SU-DHL-6 (cell line): Measurements from ENCODE around the gene SPOCK1.

Experiments used
- H2AFZ ChIP-seq: fragments of 200-600 bp; sonication (generic); 2 replicates; pipeline ENCODE4 v1.6.1; 2014; ENCODE audit warnings: low read depth, mild to moderate bottlenecking, moderate library complexity, mixed read lengths, antibody characterized with exemption, low read length; ENCODE audit not compliant: severe bottlenecking
- H3F3A ChIP-seq: fragments of 200-600 bp; shearing (Covaris generic); 2 replicates; pipeline ENCODE4 v1.6.0; 2016; ENCODE audit warnings: antibody characterized with exemption, mild to moderate bottlenecking; ENCODE audit not compliant: insufficient read depth
- H3K27ac ChIP-seq: fragments of 200-600 bp; sonication (generic); 2 replicates; pipeline ENCODE4 v1.5.1; 2016; ENCODE audit warnings: low read depth, mild to moderate bottlenecking, low read length, moderate library complexity, mixed read lengths
- H3K27me3 ChIP-seq: fragments of 200-600 bp; sonication (generic), shearing (Covaris generic); 2 replicates; pipeline ENCODE4 v1.6.0; 2014; ENCODE audit warnings: mild to moderate bottlenecking, low read length
- H3K36me3 ChIP-seq: fragments of 200-600 bp; sonication (generic); 2 replicates; pipeline ENCODE4 v1.6.1; 2014; ENCODE audit warnings: mild to moderate bottlenecking, low read length, mixed read lengths
- H3K4me2 ChIP-seq: fragments of 300-600, 200-600 bp; shearing (Covaris generic), sonication (generic); 2 replicates; pipeline ENCODE4 v1.6.0; 2014; ENCODE audit warnings: low read length, low read depth, mild to moderate bottlenecking; ENCODE audit not compliant: poor library complexity, severe bottlenecking
- H3K4me3 ChIP-seq: fragments of 200-600 bp; sonication (generic); 2 replicates; pipeline ENCODE4 v1.5.1; 2014; ENCODE audit warnings: antibody characterized with exemption, low read length, mild to moderate bottlenecking, mixed read lengths; ENCODE audit not compliant: insufficient read depth, poor library complexity, severe bottlenecking
- H3K79me2 ChIP-seq: fragments of 200-600 bp; sonication (generic); 2 replicates; pipeline ENCODE4 v1.6.1; 2014; ENCODE audit warnings: mild to moderate bottlenecking, low read length, moderate library complexity; ENCODE audit not compliant: insufficient read depth
- H3K9ac ChIP-seq: fragments of 200-600 bp; sonication (generic); 2 replicates; pipeline ENCODE4 v1.7.0; 2014; ENCODE audit warnings: mild to moderate bottlenecking, low read length
- H3K9me2 ChIP-seq: fragments of 200-600 bp; sonication (generic); replicated peaks from 2 replicates; pipeline ENCODE4 v1.6.1; 2014; ENCODE audit warnings: low read length; ENCODE audit not compliant: insufficient read depth
- H3K9me3 ChIP-seq: fragments of 200-600 bp; sonication (generic); 2 replicates; pipeline ENCODE4 v1.6.1; 2014; ENCODE audit warnings: low read length, mixed read lengths; ENCODE audit not compliant: insufficient read depth
- H4K20me1 ChIP-seq: fragments of 200-600 bp; sonication (generic); 2 replicates; pipeline ENCODE4 v1.6.1; 2014; ENCODE audit warnings: low read depth, mild to moderate bottlenecking, antibody characterized with exemption, low read length, moderate library complexity, mixed read lengths
- EZH2phosphoT487 ChIP-seq: fragments of 200-600 bp; sonication (generic), shearing (Covaris generic); conservative IDR thresholded peaks from 2 replicates; pipeline ENCODE4 v1.6.1; 2018; ENCODE audit warnings: mild to moderate bottlenecking, antibody characterized with exemption, low read length, moderate library complexity, mixed read lengths
- TF ChIP-seq, protein P1 (sequence below): fragments of 200-600 bp; sonication (generic); IDR thresholded peaks from one replicate; pipeline ENCODE4 v1.5.1; 2017; ENCODE audit warnings: antibody characterized with exemption, mild to moderate bottlenecking, low read length, moderate library complexity; ENCODE audit not compliant: insufficient read depth, poor library complexity, severe bottlenecking

The SPOCK1 gene

DNA sequence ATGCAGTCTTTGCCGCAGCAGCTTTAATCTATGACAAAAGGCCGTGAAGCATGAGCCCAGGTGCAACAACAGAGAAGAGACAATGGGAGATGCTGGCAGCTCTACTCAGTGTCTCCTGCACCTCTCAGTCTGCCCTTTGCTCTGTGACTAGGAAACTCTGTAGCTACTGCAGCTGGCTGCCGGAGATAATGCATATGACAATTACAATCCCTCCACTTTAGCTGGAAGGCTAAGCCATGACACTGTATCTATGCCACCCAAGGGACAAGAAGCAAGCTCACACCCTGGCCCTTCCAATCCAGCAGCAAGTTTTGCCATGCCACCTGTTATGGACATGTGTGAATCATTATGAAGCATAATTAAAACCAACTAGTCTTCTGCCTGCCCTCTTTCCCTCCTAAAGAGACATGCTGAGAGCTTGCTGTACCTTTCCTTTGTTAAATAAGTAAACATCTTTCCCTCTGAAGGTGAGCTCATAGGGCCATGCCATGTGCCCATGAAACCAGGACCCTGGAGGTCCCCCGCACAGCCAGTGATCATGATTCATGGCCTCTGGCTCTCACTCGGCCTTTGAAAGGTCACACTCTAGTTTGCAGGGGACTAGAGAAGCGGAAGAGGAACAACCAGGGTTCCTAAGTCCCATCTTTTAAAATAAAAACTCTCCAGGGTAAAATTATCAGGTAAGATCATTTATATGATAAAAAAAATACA is 219.4 kb downstream of the SPOCK1 start:
- H3K4me2 ChIP-seq, result no peak overlapping the region
- no peaks in the 10 kb centered on the region for H3K9me2 ChIP-seq
- no peak overlapping the region for H3K9ac ChIP-seq
- H3K79me2 ChIP-seq, result no peaks in the 10 kb centered on the region
- no peak for TF ChIP-seq EZH2phosphoT487
- TF ChIP-seq, protein P1, sequence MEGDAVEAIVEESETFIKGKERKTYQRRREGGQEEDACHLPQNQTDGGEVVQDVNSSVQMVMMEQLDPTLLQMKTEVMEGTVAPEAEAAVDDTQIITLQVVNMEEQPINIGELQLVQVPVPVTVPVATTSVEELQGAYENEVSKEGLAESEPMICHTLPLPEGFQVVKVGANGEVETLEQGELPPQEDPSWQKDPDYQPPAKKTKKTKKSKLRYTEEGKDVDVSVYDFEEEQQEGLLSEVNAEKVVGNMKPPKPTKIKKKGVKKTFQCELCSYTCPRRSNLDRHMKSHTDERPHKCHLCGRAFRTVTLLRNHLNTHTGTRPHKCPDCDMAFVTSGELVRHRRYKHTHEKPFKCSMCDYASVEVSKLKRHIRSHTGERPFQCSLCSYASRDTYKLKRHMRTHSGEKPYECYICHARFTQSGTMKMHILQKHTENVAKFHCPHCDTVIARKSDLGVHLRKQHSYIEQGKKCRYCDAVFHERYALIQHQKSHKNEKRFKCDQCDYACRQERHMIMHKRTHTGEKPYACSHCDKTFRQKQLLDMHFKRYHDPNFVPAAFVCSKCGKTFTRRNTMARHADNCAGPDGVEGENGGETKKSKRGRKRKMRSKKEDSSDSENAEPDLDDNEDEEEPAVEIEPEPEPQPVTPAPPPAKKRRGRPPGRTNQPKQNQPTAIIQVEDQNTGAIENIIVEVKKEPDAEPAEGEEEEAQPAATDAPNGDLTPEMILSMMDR, result no peak
- no peak overlapping the region for H2AFZ ChIP-seq
- H3K27me3 ChIP-seq, result no peaks in the 10 kb centered on the region
- no peaks in the 10 kb centered on the region for H3F3A ChIP-seq
- no peaks in the 10 kb centered on the region for H3K36me3 ChIP-seq
- no peak overlapping the region for H3K4me3 ChIP-seq
- H4K20me1 ChIP-seq, result no peaks in the 10 kb centered on the region
- H3K27ac ChIP-seq, result no peak overlapping the region
- H3K9me3 ChIP-seq, result no peaks in the 10 kb centered on the region

DNA sequence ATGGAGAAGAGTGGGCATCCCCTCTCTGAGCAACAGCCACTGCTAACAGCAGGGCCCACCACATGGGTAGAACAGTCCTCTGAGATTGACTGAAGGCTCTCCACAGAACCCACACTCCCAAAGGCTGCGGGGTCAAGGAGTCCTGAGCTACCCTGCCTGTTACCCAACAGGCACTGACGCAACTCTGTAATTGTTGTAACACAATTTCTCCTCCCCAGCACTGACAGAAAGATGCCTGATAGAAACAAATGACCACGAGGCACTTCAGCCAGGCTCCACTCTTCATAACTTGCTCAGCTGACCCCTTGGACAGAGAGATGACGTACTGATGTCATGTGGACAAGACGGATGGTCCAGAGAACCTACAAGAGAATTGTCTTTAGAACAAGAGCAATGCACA is 220.7 kb downstream of the SPOCK1 start:
- H3K27ac ChIP-seq, result no peak overlapping the region
- no peaks in the 10 kb centered on the region for H3F3A ChIP-seq
- no peak overlapping the region for H3K9ac ChIP-seq

DNA sequence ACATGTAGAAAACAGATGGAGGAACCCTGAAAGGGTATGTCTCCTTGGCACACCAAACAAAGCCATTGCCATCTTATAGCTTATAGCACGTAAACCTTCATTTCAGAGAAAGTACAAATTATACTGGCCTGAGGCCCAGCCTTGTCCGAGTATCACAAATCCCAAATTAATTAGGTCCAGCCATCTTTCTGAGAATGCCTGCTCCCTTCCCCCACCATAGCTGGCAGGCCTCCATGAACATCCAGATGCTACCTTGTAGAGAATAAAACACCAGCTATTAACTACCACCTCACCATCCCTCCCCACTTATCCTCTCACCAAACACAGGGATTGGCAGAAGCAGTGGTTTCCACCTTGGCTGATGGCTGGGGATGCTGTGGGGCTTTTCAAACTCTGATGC is 224.0 kb downstream of the SPOCK1 start:
- Histone ChIP-seq H2AFZ (no peak overlapping the region), H3K27ac (no peak overlapping the region), H3K36me3 (no peaks in the 10 kb centered on the region), H3K9me3 (no peaks in the 10 kb centered on the region), H3K27me3 (no peaks in the 10 kb centered on the region), H3K9ac (no peak overlapping the region), H3K9me2 (no peaks in the 10 kb centered on the region), H3K4me2 (no peak overlapping the region), H3F3A (no peaks in the 10 kb centered on the region), H3K4me3 (no peak overlapping the region), H3K79me2 (no peaks in the 10 kb centered on the region), H4K20me1 (no peaks in the 10 kb centered on the region)
- TF ChIP-seq EZH2phosphoT487, result no peak
- TF ChIP-seq, protein P1, result no peak

More for the DNA sequence above, 220.7 kb downstream of the SPOCK1 start:
- Histone ChIP-seq H3K36me3 (no peaks in the 10 kb centered on the region), H3K9me3 (no peaks in the 10 kb centered on the region), H3K4me2 (no peak overlapping the region), H4K20me1 (no peaks in the 10 kb centered on the region), H2AFZ (no peak overlapping the region), H3K9me2 (no peaks in the 10 kb centered on the region), H3K4me3 (no peak overlapping the region), H3K79me2 (no peaks in the 10 kb centered on the region), H3K27me3 (no peaks in the 10 kb centered on the region)
- TF ChIP-seq, protein P1, result no peak
- no peak for TF ChIP-seq EZH2phosphoT487
